Loucy (cell line): Measurements from ENCODE around the gene S100B.

Experiments
- H2AFZ ChIP-seq: fragments of 200-600 bp; sonication (generic); 2 replicates; pipeline ENCODE4 v1.6.0; 2016; ENCODE audit warnings: antibody characterized with exemption, mild to moderate bottlenecking, low read length, moderate library complexity
- H3F3A ChIP-seq: fragments of 200-600 bp; 2 replicates; pipeline ENCODE4 v1.6.0; 2016; ENCODE audit warnings: antibody characterized with exemption, low read depth, mild to moderate bottlenecking
- H3K27me3 ChIP-seq: fragments of 200-600 bp; sonication (generic); 2 replicates; pipeline ENCODE4 v1.6.1; 2014; ENCODE audit warnings: low read length, mild to moderate bottlenecking; ENCODE audit not compliant: insufficient read depth, poor library complexity, severe bottlenecking
- H3K36me3 ChIP-seq: fragments of 200-600 bp; sonication (generic); 2 replicates; pipeline ENCODE4 v1.6.1; 2016; ENCODE audit warnings: low read length; ENCODE audit not compliant: insufficient read depth
- H3K4me1 ChIP-seq: fragments of 200-600 bp; sonication (generic); 2 replicates; pipeline ENCODE4 v1.5.1; 2014; ENCODE audit warnings: low read length, mild to moderate bottlenecking; ENCODE audit not compliant: insufficient read depth, poor library complexity, severe bottlenecking
- H3K4me2 ChIP-seq: fragments of 200-600 bp; sonication (generic); 2 replicates; pipeline ENCODE4 v1.6.0; 2014; ENCODE audit warnings: antibody characterized with exemption, low read length, low read depth, mild to moderate bottlenecking; ENCODE audit not compliant: poor library complexity, severe bottlenecking
- H3K4me3 ChIP-seq: fragments of 200-600 bp; sonication (generic); 2 replicates; pipeline ENCODE4 v1.5.1; 2014; ENCODE audit warnings: low read length, mild to moderate bottlenecking, mixed read lengths; ENCODE audit not compliant: poor library complexity, severe bottlenecking
- H3K79me2 ChIP-seq: fragments of 200-600 bp; sonication (generic); 2 replicates; pipeline ENCODE4 v1.6.1; 2014; ENCODE audit warnings: low read length; ENCODE audit not compliant: insufficient read depth
- H3K9ac ChIP-seq: fragments of 200-600 bp; sonication (generic); 2 replicates; pipeline ENCODE4 v1.6.0; 2014; ENCODE audit warnings: mild to moderate bottlenecking, low read depth, low read length, moderate library complexity; ENCODE audit not compliant: poor library complexity, severe bottlenecking
- H3K9me2 ChIP-seq: fragments of 200-600 bp; sonication (generic); replicated peaks from 2 replicates; pipeline ENCODE4 v1.6.1; 2016; ENCODE audit warnings: low read depth, low read length, mixed read lengths
- H3K9me3 ChIP-seq: fragments of 200-600 bp; sonication (generic); 2 replicates; pipeline ENCODE4 v1.6.1; 2014; ENCODE audit warnings: mild to moderate bottlenecking, antibody characterized with exemption, low read length, low read depth; ENCODE audit not compliant: insufficient read depth
- H4K20me1 ChIP-seq: fragments of 200-600 bp; sonication (generic); 2 replicates; pipeline ENCODE4 v1.6.0; 2014; ENCODE audit warnings: antibody characterized with exemption, low read length, mild to moderate bottlenecking; ENCODE audit not compliant: insufficient read depth, poor library complexity, severe bottlenecking
- EZH2phosphoT487 ChIP-seq: fragments of 200-600 bp; IDR thresholded peaks from 2 replicates; pipeline ENCODE4 v1.6.1; 2018; ENCODE audit warnings: antibody characterized with exemption, mild to moderate bottlenecking, moderate library complexity, borderline replicate concordance
- TF ChIP-seq, protein P1 (sequence below): fragments of 200-600 bp; sonication (generic); conservative IDR thresholded peaks from 2 replicates; pipeline ENCODE4 v1.5.1; 2014; ENCODE audit warnings: mild to moderate bottlenecking, antibody characterized with exemption, low read length

The S100B gene

DNA sequence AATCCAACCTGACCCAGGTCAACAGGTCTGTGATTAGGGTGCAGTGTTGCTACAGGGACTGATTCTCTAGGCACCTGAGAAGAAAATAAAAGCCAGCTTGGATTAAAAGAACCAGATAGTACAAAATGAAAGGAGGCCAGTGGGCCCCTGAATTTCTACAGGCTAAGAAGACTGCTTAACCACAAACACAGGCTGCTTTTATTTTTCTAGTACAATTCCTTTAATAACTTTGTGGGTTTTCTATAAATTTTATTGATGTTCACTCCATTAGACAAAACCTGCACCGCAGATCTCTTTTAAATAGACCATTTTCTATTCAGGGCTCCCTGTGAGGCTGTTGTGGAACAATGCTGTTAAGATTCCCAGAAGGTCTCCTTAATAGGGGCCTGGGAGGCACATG is 20.9 kb upstream of the S100B start:
- Histone ChIP-seq H2AFZ (no peak overlapping the region), H3K9me2 (no peaks in the 10 kb centered on the region), H3F3A (0 out of 2 replicates have a peak, but pooled peaks cover 3% of the 10 kb centered on the region), H3K4me1 (peaks cover 24% of the 10 kb centered on the region), H3K4me3 (no peak overlapping the region), H3K27me3 (no peaks in the 10 kb centered on the region), H3K79me2 (no peaks in the 10 kb centered on the region), H3K4me2 (no peak overlapping the region), H4K20me1 (no peaks in the 10 kb centered on the region), H3K9ac (no peak overlapping the region), H3K36me3 (no peaks in the 10 kb centered on the region), H3K9me3 (peaks cover 14% of the 10 kb centered on the region; the same call in 1 of the 2 replicates)
- TF ChIP-seq, protein P1, sequence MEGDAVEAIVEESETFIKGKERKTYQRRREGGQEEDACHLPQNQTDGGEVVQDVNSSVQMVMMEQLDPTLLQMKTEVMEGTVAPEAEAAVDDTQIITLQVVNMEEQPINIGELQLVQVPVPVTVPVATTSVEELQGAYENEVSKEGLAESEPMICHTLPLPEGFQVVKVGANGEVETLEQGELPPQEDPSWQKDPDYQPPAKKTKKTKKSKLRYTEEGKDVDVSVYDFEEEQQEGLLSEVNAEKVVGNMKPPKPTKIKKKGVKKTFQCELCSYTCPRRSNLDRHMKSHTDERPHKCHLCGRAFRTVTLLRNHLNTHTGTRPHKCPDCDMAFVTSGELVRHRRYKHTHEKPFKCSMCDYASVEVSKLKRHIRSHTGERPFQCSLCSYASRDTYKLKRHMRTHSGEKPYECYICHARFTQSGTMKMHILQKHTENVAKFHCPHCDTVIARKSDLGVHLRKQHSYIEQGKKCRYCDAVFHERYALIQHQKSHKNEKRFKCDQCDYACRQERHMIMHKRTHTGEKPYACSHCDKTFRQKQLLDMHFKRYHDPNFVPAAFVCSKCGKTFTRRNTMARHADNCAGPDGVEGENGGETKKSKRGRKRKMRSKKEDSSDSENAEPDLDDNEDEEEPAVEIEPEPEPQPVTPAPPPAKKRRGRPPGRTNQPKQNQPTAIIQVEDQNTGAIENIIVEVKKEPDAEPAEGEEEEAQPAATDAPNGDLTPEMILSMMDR: no peak
- no peak for TF ChIP-seq EZH2phosphoT487

DNA sequence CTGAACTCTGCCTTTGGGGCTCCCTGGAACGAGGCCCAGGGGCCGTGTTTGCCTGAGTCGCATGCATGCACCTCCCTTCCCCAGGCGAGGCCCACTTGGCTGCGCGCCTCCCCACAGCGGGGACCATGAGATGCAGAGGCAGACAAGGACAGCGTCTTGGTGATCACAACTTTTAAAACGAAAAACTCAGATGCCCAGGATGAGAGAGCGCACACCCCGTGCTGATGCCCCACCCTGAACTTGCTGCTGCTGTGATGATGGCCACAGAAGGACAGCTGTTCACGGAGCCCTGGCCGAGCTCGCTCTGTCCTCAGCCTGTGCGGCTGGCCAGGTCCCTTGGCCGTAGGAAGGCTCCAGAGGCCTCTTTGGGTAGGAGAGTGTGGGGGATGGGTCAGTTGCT is 19.2 kb upstream of the S100B start:
- no peak overlapping the region for H3K4me3 ChIP-seq
- H3K36me3 ChIP-seq: no peaks in the 10 kb centered on the region
- H3K79me2 ChIP-seq: no peaks in the 10 kb centered on the region
- no peak overlapping the region for H3K4me2 ChIP-seq
- H2AFZ ChIP-seq: no peak overlapping the region
- peaks cover 14% of the 10 kb centered on the region; the same call in 1 of the 2 replicates for H3K9me3 ChIP-seq
- no peaks in the 10 kb centered on the region for H3K27me3 ChIP-seq
- no peak for TF ChIP-seq EZH2phosphoT487
- TF ChIP-seq, protein P1: no peak
- H4K20me1 ChIP-seq: no peaks in the 10 kb centered on the region
- H3F3A ChIP-seq: 0 out of 2 replicates have a peak, but pooled peaks cover 3% of the 10 kb centered on the region
- no peak overlapping the region for H3K9ac ChIP-seq
- H3K4me1 ChIP-seq: peaks cover 37% of the 10 kb centered on the region
- H3K9me2 ChIP-seq: no peaks in the 10 kb centered on the region

DNA sequence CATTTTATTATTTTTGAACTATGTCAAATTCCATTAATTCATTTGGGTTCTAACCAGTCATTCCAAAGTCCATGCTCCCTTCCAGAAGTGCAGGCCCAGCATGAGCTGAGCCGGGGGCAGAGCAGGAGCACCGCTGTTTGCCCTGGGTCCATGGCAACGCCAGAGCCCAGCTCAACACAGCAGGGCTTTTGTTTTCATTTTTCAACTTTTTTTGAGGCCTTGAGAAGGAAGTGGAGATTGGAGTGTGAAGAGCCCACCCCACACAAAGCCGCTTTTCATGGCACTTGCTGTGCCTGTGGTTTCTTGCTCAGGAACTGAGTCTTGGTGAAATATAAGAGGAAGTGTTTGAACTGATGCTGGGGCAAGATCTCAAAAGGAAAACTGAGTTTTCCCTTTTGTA is 17.3 kb upstream of the S100B start:
- TF ChIP-seq EZH2phosphoT487: no peak
- TF ChIP-seq, protein P1: no peak
- Histone ChIP-seq H3K27me3 (no peaks in the 10 kb centered on the region), H3K4me3 (peak overlapping the region; percentile 47), H3K9me2 (no peaks in the 10 kb centered on the region), H3K4me1 (peaks cover 44% of the 10 kb centered on the region), H3F3A (0 out of 2 replicates have a peak, but pooled peaks cover 3% of the 10 kb centered on the region), H3K36me3 (no peaks in the 10 kb centered on the region), H2AFZ (peak overlapping the region; percentile 77), H3K4me2 (peak overlapping the region; percentile 60), H4K20me1 (no peaks in the 10 kb centered on the region), H3K9me3 (peaks cover 14% of the 10 kb centered on the region; the same call in 1 of the 2 replicates), H3K9ac (peak overlapping the region; percentile 47), H3K79me2 (no peaks in the 10 kb centered on the region)
